ENCODE results near the gene TRIM63. TPM values are rescaled to one million over a fixed set of nuclear protein-coding genes. Genes with fewer than 3 reads are reported as not detected.

TRIM63 gene
- total RNA-seq, 1 experiment from 2014 or later, result not detected

DNA sequence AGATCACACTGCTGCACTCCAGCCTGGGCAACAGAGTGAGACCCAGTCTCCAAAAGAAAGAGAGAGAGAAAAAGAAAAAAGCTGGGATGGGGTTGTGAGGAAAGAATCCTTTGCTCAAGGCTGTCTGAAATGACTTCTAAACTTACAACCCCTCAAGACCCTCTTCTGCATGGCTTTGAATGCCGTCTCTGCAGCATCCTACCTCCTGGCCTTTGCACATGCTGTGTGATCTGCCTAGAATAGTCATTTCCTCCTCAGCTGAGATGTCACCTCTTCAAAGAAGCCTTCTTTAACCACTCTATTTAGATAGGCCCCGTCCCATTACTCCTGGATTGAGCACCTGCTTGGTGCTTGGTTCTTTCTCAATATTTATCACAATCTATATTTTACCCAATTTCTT is 17.4 kb upstream of the TRIM63 start:
- no peaks in the 10 kb centered on the region for H3K27me3 ChIP-seq (ENCODE audit: control insufficient read depth, insufficient read depth, low read length)
- H3K27ac ChIP-seq (ENCODE audit: low read length), result no peak overlapping the region
- ATAC-seq (no peak), DNase-seq (ENCODE audit: low read depth, low spot score) (no peak)
- no TSS peak for BruUV-seq (replicated peaks)
- intact Hi-C loops (cut with micrococcal nuclease; ENCODE audit: unreplicated experiment), result no loop called here
- POLR2A ChIA-PET, result interaction anchor here (0.6 kb wide), 1 partner anchor 144 kb away, joined by 5 read pairs; no protein-coding TSS in a partner anchor
- in situ Hi-C loops (cut with HindIII; ENCODE audit: low pct_unique_long_range_greater_than_20kb, low sequenced_read_pairs), result no loop called here
- no peaks in the 10 kb centered on the region for H3K9me3 ChIP-seq (ENCODE audit: control insufficient read depth, insufficient read depth, low read depth, low read length)
- H3K4me3 ChIP-seq (ENCODE audit: low read depth in 2 of 2, low read length in 2 of 2), result no peak overlapping the region
- no peaks in the 10 kb centered on the region for H3K4me1 ChIP-seq (ENCODE audit: control insufficient read depth, insufficient read depth, low read length)
- H3K36me3 ChIP-seq (ENCODE audit: control insufficient read depth, insufficient read depth, low read length), result no peaks in the 10 kb centered on the region
- TF ChIP-seq SIN3A (IDR thresholded peaks at IDR 0.05; ENCODE audit: borderline replicate concordance, insufficient read depth, low read depth, low read length) (no peak), POLR2AphosphoS5 (IDR thresholded peaks at IDR 0.05; ENCODE audit: low read depth, low read length) (no peak), TCF7L2 (IDR thresholded peaks at IDR 0.05; ENCODE audit: low read depth, low read length) (no peak)
- TF ChIP-seq, protein P1, sequence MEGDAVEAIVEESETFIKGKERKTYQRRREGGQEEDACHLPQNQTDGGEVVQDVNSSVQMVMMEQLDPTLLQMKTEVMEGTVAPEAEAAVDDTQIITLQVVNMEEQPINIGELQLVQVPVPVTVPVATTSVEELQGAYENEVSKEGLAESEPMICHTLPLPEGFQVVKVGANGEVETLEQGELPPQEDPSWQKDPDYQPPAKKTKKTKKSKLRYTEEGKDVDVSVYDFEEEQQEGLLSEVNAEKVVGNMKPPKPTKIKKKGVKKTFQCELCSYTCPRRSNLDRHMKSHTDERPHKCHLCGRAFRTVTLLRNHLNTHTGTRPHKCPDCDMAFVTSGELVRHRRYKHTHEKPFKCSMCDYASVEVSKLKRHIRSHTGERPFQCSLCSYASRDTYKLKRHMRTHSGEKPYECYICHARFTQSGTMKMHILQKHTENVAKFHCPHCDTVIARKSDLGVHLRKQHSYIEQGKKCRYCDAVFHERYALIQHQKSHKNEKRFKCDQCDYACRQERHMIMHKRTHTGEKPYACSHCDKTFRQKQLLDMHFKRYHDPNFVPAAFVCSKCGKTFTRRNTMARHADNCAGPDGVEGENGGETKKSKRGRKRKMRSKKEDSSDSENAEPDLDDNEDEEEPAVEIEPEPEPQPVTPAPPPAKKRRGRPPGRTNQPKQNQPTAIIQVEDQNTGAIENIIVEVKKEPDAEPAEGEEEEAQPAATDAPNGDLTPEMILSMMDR (IDR thresholded peaks at IDR 0.05), result no peak
- TF ChIP-seq, protein P2, sequence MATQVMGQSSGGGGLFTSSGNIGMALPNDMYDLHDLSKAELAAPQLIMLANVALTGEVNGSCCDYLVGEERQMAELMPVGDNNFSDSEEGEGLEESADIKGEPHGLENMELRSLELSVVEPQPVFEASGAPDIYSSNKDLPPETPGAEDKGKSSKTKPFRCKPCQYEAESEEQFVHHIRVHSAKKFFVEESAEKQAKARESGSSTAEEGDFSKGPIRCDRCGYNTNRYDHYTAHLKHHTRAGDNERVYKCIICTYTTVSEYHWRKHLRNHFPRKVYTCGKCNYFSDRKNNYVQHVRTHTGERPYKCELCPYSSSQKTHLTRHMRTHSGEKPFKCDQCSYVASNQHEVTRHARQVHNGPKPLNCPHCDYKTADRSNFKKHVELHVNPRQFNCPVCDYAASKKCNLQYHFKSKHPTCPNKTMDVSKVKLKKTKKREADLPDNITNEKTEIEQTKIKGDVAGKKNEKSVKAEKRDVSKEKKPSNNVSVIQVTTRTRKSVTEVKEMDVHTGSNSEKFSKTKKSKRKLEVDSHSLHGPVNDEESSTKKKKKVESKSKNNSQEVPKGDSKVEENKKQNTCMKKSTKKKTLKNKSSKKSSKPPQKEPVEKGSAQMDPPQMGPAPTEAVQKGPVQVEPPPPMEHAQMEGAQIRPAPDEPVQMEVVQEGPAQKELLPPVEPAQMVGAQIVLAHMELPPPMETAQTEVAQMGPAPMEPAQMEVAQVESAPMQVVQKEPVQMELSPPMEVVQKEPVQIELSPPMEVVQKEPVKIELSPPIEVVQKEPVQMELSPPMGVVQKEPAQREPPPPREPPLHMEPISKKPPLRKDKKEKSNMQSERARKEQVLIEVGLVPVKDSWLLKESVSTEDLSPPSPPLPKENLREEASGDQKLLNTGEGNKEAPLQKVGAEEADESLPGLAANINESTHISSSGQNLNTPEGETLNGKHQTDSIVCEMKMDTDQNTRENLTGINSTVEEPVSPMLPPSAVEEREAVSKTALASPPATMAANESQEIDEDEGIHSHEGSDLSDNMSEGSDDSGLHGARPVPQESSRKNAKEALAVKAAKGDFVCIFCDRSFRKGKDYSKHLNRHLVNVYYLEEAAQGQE (IDR thresholded peaks at IDR 0.05; ENCODE audit: insufficient read depth in 1 of 2, low read depth in 2 of 2, low read length in 1 of 2), result no peak
- CTCF ChIA-PET, result interaction anchor here (0.6 kb wide), 1 partner anchor 19 kb away, joined by 4 read pairs; no protein-coding TSS in a partner anchor

DNA sequence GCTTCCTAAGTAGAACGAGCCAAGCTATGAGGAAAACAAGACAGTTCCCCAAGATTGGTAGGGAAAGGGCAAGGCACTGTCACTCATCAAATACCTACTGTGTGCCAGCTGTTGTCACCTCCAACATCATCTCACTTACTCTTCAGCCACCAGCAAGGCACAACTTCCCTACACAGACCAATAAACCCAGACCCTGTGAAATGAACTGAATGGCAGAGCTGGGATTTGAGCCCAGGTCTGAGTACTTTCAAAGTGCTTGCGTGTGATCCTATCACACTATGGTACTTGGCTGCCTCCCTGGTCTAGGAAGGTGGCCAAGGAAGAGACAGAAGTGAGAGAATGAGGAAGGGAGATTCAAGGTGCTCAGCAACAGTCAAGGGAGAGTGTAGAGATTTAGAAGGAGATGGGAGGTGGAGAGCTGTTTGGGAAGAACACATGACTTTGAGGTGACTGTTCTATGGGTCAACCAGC is 16.7 kb upstream of the TRIM63 start:
- Histone ChIP-seq H3K4me1 (ENCODE audit: control insufficient read depth, insufficient read depth, low read length) (no peaks in the 10 kb centered on the region), H3K27ac (ENCODE audit: low read length) (no peak overlapping the region), H3K9me3 (ENCODE audit: control insufficient read depth, insufficient read depth, low read depth, low read length) (no peaks in the 10 kb centered on the region), H3K4me3 (ENCODE audit: low read depth in 2 of 2, low read length in 2 of 2) (no peak overlapping the region), H3K27me3 (ENCODE audit: control insufficient read depth, insufficient read depth, low read length) (no peaks in the 10 kb centered on the region), H3K36me3 (ENCODE audit: control insufficient read depth, insufficient read depth, low read length) (no peaks in the 10 kb centered on the region)
- ChIA-PET CTCF (interaction anchor here (0.5 kb wide), 1 partner anchor 20 kb away, joined by 7 read pairs; no protein-coding TSS in a partner anchor), POLR2A (interaction anchor here (0.6 kb wide), 2 partner anchors 134 to 145 kb away, joined by 5 read pairs; no protein-coding TSS in a partner anchor)
- intact Hi-C loops (cut with micrococcal nuclease; ENCODE audit: unreplicated experiment) (no loop called here), in situ Hi-C loops (cut with HindIII; ENCODE audit: low pct_unique_long_range_greater_than_20kb, low sequenced_read_pairs) (no loop called here)
- ATAC-seq (peak; percentile 32; the same call in 1 of the 2 replicates), DNase-seq (ENCODE audit: low read depth, low spot score) (no peak)
- no TSS peak for BruUV-seq (replicated peaks)
- TF ChIP-seq, protein P2 (IDR thresholded peaks at IDR 0.05; ENCODE audit: insufficient read depth in 1 of 2, low read depth in 2 of 2, low read length in 1 of 2), result no peak
- TF ChIP-seq SIN3A (IDR thresholded peaks at IDR 0.05; ENCODE audit: borderline replicate concordance, insufficient read depth, low read depth, low read length), result no peak
- TF ChIP-seq, protein P1 (IDR thresholded peaks at IDR 0.05), result no peak
- TF ChIP-seq POLR2AphosphoS5 (IDR thresholded peaks at IDR 0.05; ENCODE audit: low read depth, low read length), result no peak
- no peak for TF ChIP-seq TCF7L2 (IDR thresholded peaks at IDR 0.05; ENCODE audit: low read depth, low read length)

Data from Panc1 (cell line).